PC-9 (cell line): Measurements from ENCODE around the gene ABCG5.

Experiments used
- CTCF ChIP-seq: fragments of 200-600 bp; sonication (generic); conservative IDR thresholded peaks from 2 replicates; pipeline ENCODE4 v1.6.1; 2017; ENCODE audit warnings: mixed run types, antibody characterized with exemption, mild to moderate bottlenecking, moderate library complexity
- EZH2 ChIP-seq: fragments of 200-600 bp; sonication (generic); IDR thresholded peaks from 2 replicates; pipeline ENCODE4 v1.8.0; 2017; ENCODE audit warnings: antibody characterized with exemption, low read depth

DNA sequence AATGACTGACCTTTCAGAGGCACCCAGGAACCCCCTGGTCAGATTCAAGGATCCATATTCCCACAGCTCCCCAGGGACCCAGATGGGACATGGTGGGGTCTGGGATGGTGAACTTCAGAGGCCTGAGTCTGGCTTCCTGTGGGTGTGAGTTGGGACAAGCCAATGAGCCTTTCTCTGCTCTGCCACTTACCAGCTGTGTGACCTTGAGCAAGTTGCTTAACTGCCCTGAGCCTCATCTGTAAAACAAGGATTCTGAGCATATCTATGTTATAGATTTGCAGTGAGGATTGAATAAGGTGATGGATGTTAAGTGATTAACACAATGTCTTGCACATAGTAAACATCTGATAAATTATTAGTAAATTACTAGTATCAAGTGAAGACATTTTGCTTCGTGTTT lies 6.5 kb upstream of the ABCG5 start:
- TF ChIP-seq CTCF (no peak), EZH2 (no peak)
